Retina (tissue), 1 donor: ENCODE data around the gene PTPN2.

Experiments
- DNase-seq: peaks from one replicate; pipeline ENCODE4 v3.0.0-alpha.2; 2016

Gene PTPN2

DNA sequence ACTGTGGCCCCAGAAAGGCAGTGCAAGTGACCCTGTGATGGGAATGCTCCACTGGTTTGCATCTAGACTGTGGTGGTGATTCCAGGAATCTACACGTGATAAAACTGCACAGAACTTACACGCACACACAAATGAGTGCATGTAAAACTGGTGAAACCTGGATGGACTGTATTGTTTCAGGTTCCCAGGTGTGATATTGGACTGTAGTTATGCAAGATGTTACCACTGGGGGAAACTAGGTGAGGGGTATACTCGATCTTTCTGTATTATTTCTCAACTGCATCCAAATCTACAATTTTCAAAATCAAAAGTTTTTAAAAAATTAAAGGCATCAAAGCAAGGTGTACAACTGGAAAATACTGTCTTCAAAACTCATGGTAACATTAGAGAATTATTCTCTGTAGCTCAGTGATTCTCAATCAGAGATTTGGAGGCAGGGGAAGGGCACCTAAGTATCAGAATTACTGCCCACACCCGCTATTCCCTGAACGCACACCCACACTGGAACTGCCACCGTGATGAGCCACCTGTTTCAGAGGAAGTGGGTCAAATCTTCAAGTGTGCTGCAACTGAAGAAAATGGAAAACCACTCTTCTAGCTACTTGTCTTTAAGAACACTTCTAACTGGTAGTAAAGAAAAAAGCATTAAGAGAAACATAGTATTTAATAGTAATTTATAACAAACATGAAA lies 26.7 kb downstream of the PTPN2 start:
- no peak for DNase-seq

DNA sequence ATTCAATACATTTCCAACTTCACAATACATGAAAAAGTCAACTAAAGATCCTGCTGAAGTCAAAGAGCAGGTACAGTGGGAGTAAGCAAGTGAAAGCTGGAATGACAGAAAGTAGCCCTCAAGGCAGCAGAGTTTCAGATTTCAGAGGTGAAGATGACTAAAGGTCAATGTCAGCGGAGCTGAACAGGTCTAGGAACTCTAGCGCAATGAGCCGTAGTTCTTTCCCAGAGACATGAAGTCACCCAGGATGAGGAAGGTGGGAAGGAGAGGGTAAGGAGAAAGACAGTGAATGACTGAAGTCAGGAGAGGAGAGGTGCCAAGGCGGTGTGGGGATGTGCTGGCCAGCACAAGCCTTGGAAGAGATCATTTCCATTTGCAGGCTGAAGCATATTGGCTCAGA lies 28.1 kb downstream of the PTPN2 start:
- no peak for DNase-seq

DNA sequence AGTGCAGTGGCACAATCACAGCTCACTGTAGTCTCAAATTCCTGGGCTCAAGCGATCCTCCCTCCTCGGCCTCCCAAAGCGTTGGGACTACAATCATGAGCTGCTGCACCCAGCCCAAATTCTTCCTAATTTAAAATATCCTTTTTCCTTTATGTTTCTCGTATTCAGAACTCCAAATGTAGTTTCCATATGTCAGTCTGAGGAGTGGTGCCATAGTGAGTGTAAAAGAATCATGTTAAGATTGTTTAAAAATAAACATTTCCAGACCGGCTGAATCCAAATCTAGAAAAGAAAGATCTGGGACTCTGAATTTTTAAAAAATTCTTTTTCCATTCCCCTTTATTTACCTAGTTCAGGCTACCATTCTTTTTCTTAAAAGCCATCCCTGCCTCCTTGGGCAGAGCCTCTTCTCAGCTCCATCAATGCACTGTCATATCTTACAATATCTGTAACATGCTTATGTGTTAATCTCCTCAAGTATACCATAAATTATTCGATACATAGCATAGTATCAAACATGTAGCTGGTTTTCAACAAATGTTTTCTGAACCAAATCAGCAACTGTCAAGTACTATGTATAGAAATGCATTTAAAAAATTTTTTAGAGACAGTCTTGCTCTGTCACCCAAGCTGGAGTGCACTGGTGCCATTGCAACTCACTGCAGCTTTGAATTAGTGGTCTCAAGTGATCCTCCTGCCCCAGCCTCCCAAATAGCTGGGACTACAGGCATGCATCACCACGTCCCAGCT lies 31.3 kb downstream of the PTPN2 start:
- no peak for DNase-seq

DNA sequence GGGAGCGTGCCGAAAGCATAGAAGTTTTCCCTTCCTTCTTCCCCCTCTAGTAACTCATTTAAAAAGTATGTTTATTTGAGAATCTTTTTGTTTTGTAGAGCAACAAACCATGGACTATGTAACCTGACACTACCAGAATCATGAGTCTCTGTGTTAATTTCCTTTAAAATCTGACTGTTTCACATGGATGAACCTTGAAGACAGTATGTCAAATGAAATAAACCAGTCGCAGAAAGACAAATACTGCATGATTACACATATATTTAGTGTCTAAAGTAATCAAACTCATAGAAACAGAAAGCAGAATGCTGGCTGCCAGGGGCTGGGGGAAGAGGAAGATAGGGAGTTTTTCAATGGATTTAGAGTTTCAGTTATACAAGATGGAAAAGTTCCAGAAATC lies 32.3 kb downstream of the PTPN2 start:
- DNase-seq = no peak

DNA sequence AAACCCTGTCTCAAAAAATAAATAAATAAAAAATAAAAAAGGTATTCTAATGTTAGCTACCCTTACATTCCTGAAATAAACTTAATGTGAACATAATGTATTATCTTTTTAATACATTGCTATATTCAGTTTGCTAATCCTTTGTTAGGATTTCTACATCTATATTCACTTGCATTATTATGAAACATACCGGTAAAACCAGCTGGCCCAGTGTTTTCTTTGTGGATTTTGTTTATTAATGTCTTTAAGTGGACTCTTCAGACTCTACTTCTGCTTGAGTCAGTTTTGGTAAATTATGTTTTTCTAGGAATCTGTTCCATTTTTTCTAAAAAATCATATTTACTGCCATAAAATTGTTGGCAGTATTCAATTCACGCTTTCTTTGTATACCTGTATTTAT lies 34.5 kb downstream of the PTPN2 start:
- no peak for DNase-seq

DNA sequence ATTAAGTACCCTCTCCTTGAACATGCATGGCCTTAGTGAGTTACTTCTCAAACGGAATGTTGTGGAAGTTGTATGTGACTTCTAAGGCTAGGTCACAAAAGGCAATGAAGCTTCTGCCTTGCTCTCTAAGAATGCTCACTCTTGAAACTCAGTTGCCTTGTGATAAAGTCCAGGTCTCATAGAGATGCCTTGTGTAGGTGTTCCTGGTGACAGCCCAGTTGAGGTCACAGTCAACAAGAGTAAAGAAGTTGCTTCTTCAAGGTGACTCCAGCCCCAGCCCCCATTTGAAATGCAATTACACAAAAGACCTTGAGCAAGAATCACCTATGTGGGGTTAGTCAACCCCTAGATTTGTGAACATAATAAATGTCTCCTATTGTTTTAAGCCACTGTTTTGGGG lies 35.6 kb downstream of the PTPN2 start:
- DNase-seq = no peak

DNA sequence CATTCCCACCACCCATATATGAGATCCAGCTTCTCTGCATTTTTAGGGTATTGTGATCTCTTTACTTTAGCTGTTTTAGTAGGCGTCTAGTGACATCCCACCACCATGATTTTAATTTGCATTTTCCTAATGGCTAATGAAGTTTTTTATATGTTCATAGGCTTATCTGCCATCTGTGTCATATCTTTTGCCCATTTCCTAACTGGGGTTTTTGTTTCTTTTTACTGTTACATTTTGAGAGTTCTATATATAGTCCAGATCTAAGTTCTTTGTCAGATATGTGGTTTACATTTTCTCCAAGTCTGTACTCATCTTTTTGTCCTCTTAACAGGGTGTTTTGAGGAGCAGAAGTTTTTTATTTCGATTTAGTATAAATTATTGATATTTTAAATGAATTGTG lies 39.6 kb downstream of the PTPN2 start:
- no peak for DNase-seq

DNA sequence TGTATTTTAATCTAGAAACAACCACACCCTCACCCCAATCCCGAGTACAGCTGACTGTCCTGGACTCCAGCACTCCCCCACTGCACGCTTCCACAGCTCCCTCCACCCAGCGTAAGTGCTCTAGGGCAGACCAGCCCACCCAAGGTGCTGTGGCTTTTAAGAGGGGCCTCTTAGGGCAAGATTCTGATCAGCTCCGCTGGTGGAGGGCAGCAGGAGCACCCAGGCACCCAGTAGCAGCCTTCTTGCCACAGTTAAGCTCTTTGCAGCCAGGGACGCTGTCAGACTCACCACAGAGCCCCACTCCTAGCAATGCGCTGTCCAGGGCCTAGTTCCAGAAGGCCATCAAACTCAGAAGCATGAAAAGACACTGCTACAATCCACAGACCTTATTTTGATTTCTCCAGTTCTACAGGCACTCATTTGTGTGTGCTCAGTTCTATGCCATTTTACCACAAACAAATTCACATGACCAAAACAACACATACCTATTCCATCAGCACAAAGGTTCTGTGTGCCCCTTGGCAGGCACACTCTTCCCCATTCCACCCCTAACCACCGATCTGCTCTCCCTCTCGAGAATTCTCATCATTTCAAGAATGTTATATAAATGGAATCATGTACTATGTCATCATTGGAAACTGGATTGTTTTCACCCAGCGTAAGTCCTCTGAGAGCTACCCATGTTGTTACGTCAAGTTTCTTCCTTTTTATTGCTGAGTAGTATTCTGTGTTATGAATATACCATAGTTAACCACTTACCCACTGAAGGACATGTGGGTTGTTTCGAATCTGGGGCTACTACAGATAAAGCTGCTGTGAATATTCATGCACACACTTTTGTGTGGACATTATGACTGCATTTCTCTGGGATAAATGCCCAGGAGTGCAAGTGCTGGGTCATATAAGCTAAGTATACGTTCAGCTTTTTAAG lies 40.4 kb downstream of the PTPN2 start:
- no peak for DNase-seq

DNA sequence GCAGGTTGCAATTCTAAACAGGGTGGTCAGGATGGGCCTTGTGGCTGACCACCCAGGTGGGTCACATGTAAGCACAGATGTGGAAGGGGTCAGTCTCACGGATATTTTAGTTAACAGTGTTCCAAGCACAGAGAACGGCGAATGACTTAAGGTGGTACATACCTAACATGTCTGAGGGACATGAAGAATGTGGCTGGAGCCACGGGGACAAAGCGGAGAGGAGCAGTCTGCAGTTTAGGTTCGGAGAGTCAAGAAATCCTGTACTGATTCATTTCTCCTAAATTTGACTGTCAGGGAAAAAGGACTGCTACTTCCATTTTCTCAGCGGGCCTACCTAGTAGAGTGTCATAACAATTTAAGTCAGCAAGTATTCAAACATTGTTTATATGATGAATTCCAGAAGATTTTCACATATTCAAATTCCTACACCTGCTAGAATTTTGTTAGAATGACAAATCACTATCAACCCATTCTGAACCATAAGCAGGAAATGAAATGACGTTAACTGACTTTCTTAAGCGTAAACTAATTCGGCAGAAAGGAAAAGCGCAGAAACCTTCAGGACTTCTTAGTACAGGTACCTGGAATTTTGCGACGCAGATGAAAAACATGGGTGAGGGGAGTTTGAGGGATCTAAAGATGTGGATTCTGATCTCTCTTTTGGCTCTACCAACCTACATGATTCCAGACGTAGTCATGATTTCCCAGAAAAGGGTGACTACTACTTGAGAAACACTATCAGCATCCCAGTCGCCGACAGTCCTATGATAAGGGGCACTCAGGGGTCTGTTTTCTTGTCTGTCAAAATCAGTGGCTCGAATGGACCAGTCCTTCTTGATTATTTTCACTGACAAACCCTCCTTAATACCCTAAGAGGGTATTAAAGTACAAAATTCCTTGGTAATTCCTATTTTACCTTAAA lies 41.3 kb downstream of the PTPN2 start:
- DNase-seq = no peak

DNA sequence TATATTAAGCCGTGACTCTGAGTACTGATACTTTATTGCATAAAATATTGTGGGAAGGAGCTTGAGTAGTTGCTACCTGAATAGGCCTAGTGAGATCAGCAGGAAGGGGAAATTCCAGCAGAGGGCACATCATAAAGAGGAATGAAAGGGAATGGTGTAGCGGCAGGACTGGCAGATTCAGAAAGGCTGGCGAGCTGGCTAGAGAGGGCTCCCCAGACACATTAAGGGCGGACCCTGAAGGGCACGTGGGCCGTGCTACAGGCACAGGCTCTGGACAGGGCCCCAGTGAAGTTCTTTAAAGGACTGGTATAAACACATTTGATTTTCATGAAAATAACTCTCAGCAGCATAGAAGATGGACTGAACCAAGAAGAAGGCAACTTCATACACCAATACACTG lies 43.0 kb downstream of the PTPN2 start:
- DNase-seq = no peak

DNA sequence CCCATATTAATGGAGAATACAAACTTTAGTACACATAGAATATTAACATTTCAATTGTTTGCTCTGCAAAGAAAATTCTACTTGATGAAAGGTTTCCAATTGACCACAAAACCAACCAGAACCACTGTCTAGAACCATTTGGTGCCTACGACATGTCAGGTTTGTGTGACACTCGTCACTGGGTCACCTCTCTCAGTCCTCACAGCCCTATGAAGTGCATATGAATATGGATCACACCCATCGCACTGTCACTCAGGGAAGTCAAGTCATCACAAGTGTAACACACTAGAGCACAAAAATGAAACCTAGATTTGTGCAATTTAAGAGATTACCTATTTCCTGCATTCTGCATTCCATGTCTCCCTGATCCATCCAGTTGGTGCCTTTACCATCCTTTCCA lies 43.7 kb downstream of the PTPN2 start:
- DNase-seq = no peak

DNA sequence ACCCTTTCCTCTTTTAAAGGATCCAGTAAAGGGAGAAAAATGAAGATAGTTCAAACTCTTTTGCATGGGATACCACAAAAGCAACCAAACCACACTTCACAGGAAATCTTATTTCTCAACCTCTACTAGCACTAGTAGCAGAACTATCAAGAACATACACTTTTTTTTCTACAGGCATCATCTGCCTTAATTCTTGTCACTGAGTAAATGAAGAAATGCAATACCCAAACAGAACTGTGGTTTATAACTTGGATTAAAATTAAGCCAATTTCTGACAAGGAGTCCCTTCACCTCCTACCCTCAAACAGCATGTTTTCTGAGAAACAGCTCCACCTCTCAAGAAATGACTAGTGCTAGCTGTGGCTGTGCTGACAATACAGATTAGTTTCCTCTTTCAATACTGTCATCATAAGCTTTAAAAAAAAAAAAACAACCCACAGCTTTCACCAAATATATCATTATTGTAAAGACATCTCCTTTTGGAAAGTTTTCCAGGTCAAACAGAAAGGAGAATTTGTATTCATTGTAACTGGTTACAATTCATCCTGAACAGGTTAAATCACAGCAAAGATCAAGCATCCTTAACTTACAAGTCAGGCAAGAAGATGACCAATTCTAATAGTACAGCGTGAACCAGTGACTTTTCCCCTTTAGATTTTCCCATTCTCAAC lies 44.4 kb downstream of the PTPN2 start:
- DNase-seq = no peak

DNA sequence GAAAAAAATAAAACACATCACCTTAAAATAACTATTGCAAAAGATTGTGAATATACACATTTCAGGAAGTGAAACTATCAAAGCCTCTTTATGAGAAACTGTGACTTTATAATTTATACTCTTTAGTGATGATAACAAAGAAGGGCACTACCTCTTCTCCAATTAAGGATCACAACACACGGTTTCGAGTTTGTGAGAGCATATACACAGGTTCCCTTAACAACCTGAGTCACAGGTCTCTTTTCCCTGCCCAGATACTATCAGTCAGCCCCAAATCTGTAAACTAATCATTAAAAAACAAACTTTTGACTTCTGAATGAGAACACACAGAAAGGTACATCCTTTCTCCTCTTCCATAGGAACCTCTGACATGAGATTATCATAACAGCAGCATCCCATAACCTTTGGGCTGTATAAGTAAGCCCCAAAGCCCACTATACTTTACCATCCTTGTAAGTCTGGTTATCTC lies 44.9 kb downstream of the PTPN2 start:
- no peak for DNase-seq

DNA sequence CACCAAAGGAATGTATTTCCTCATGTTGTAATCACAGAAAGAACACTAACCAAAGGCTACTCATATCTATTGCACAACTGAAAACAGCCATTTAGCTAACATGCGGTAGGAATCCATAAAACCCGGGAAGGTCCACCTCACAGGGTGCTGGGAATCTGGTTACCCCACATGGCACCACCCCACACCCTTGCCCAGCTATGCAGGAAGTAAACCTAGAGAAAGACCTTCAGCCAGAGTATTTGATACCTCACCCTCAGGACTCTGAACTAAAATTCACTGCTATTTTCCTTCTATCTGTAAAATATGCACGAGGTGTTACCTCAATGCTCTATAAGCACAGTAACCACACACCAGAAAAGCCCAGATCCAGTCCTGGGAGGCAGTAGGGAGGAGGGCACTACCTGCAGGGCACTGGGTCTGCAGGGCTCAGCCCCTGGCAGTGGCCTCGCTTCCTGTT lies 45.8 kb downstream of the PTPN2 start:
- DNase-seq = no peak

DNA sequence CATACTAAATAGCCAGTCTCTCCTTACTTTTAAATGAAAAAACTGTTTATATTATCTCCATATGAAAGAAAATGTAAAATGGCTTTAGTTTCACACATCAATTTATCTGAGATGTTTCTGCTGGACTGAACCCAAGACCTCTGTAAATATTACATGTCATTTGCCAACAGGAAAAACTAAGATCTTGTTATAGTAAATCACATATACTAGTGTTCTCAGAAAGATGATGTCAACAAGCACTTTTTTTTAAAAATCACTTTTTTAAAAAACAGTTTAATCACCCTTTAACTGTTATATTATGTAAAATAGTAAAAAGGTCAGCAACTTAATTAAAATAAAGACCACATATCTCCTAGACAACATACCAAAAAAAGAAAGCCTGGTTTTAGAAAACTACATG lies 46.3 kb downstream of the PTPN2 start:
- no peak for DNase-seq

DNA sequence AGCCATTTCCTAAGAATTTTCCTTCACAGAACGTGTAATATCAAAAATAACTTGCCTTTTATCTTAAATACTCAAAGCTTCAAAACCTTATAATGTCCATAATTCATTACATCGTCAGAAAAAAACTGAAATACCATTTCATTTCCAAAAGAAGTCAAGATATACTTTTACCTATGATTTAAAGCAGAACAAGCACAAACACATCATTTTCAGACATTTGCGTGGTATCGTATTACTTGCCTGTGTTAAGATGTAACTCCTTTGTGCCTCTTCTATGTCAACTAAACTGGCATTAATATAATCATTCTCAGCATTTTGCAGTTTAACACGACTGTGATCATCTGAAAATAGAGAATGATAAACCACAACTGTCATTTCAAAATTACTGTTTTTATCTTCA lies 47.5 kb downstream of the PTPN2 start:
- no peak for DNase-seq

DNA sequence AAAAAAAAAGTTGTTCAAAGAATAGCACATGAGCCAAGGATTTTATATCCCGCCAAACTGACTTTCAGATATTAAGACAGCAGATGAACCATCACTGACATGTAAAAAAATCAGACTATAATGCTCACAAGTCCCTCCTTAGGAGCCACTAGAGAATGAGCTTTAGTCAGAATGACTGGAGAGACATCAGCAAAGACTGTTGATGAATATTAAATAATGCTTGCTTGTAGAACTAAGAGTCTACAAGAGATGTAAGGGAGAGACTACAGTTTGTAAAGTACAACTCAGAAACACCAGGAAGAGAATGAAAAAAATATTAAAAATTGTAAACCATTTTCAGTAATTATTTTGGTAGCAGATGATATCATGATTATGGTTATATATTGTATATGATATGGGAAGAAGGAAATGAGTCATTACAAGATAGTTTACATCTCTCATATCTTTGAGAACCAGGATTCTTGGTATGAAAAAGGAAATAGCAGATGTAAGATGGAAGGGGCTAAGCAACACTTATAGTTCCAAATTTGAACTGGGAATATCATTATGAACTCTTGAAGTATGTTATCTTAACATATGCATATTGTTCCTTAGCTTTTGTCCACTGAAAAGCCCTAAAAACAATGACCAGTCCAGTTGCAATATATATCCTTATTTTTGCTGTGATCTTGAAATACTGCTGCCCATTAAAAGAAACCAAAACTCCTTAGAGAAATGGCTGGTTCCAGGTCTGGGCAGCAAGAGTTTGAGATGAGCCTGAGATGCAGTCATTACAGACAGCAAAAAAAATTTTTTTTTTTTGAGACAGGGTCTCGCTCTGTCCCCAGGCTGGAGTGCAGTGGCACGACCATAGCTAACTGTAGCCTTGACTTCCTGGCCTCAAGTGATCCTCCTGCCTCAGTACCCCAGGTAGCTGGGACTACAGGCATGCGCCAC lies 55.7 kb downstream of the PTPN2 start:
- DNase-seq = no peak

DNA sequence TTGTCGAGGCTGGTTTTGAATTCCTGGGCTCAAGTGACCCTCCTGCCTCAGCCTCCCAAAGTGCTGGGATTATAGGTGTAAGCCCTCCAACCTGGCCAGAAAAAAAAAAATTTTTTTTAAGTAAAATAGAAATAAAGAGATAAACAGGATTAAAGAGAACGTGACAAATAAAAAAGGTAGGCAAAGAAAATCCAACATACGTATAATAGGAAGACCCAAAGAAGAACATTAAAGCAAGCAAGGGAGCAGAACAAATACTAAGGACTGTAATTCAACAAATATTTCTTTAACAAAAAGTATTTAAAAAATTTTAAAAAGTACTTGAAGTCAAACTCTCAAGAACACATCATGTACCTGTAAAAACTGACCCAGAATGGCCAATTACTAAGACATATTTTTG lies 56.4 kb downstream of the PTPN2 start:
- DNase-seq = no peak

DNA sequence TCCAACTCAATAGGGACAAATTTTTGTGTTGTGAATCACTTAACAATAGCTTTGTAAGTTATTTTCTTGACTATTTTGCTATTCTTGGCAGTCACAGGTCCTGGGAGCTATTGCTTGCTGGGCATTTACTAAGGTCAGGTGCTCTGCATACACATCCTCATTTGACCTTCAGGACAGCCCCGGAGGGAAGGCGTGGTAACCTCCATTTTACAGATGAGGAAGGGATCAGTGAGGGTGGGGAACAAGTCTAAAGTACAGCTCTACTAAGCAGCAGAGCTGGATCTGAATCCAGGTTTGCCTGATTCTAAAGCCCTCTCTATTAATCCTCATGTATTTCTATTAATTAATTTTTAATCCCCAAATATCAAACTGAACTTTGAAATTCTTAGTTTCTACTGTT lies 58.8 kb downstream of the PTPN2 start:
- no peak for DNase-seq

DNA sequence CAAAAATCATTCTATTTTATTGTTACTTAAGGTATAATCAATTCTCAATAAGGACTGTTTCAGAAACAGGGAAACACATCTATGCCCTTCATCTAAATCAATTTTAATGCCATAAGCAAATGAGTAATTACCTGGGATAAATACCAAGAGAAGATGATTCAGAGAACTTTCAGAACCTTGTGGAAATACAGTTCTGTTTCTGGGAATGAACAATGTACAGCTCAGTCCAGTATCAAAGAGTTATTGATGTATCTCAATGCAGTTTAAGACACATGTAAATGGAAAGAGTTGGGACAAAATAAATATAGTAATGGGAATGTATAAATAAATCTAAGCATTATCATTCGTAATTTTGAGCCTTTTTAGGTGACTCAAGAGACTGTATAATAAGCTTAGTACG lies 60.1 kb downstream of the PTPN2 start:
- DNase-seq = no peak

DNA sequence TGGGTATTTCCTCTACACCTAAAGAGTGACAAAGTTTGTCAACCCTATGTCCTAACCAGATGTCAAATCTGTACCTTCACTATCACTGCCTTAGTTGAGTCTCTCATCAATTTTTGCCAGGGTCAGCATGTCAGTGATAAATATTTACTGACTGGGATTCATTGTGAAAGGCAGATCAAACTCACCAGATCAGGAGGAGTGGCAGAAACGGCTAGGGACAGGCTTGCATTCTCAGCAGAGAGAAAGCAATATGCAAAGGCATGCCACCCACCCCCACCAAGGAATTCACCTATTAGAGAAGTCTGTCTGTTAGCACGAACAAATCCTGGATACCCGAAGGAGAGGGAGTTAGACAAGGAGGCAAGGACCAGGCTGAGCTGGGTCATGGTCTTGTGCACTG lies 62.6 kb downstream of the PTPN2 start:
- DNase-seq = no peak
